DOHH2 (cell line): Measurements from ENCODE around the gene NPHP3.

ENCODE experiments used
- H3F3A ChIP-seq: fragments of 200-600 bp; sonication (generic), shearing (Covaris generic); 2 replicates; pipeline ENCODE4 v1.6.0; 2016; ENCODE audit warnings: antibody characterized with exemption, mild to moderate bottlenecking; ENCODE audit not compliant: control insufficient read depth, insufficient read depth
- H3K27ac ChIP-seq: fragments of 200-600 bp; sonication (generic); 2 replicates; pipeline ENCODE4 v1.5.1; 2014; ENCODE audit warnings: low read depth, mild to moderate bottlenecking, low read length, moderate library complexity
- H3K27me3 ChIP-seq: fragments of 200-600 bp; sonication (generic); 2 replicates; pipeline ENCODE4 v1.6.1; 2014; ENCODE audit warnings: mild to moderate bottlenecking, low read length, mixed read lengths; ENCODE audit not compliant: control insufficient read depth
- H3K36me3 ChIP-seq: fragments of 200-600 bp; sonication (generic); 2 replicates; pipeline ENCODE4 v1.6.1; 2014; ENCODE audit warnings: mild to moderate bottlenecking, low read length, moderate library complexity, mixed read lengths; ENCODE audit not compliant: control insufficient read depth
- H3K4me1 ChIP-seq: fragments of 200-600 bp; sonication (generic); 2 replicates; pipeline ENCODE4 v1.6.1; 2014; ENCODE audit warnings: mild to moderate bottlenecking, low read length, mixed read lengths; ENCODE audit not compliant: control insufficient read depth
- H3K4me2 ChIP-seq: fragments of 200-600 bp; sonication (generic); 2 replicates; pipeline ENCODE4 v1.6.0; 2014; ENCODE audit warnings: mild to moderate bottlenecking, low read length, moderate library complexity
- H3K4me3 ChIP-seq: fragments of 200-600 bp; sonication (generic); 2 replicates; pipeline ENCODE4 v1.5.1; 2014; ENCODE audit warnings: mild to moderate bottlenecking, low read length, mixed read lengths
- H3K79me2 ChIP-seq: fragments of 200-600 bp; sonication (generic); 2 replicates; pipeline ENCODE4 v1.6.1; 2014; ENCODE audit warnings: mild to moderate bottlenecking, low read length, mixed read lengths; ENCODE audit not compliant: control insufficient read depth
- H3K9me2 ChIP-seq: fragments of 200-600 bp; sonication (generic); replicated peaks from 2 replicates; pipeline ENCODE4 v1.6.1; 2014; ENCODE audit warnings: mild to moderate bottlenecking, low read length, mixed read lengths; ENCODE audit not compliant: control insufficient read depth
- H3K9me3 ChIP-seq: fragments of 200-600 bp; sonication (generic); 2 replicates; pipeline ENCODE4 v1.6.1; 2014; ENCODE audit warnings: antibody characterized with exemption, low read length, mixed read lengths; ENCODE audit not compliant: control insufficient read depth, insufficient read depth
- H4K20me1 ChIP-seq: fragments of 200-600 bp; sonication (generic); 2 replicates; pipeline ENCODE4 v1.6.0; 2014; ENCODE audit warnings: low read depth, mild to moderate bottlenecking, antibody characterized with exemption, low read length, moderate library complexity; ENCODE audit not compliant: control insufficient read depth, insufficient read depth
- CTCF ChIP-seq: fragments of 200-600 bp; sonication (generic); IDR thresholded peaks from one replicate; pipeline ENCODE4 v1.5.1; 2014; ENCODE audit warnings: antibody characterized with exemption, mild to moderate bottlenecking, low read depth, low read length; ENCODE audit not compliant: poor library complexity, severe bottlenecking
- EZH2phosphoT487 ChIP-seq: fragments of 200-600 bp; sonication (generic); IDR thresholded peaks from 2 replicates; pipeline ENCODE4 v1.6.1; 2017; ENCODE audit warnings: borderline replicate concordance, mild to moderate bottlenecking, antibody characterized with exemption, low read length, moderate library complexity, mixed read lengths

Gene NPHP3

DNA sequence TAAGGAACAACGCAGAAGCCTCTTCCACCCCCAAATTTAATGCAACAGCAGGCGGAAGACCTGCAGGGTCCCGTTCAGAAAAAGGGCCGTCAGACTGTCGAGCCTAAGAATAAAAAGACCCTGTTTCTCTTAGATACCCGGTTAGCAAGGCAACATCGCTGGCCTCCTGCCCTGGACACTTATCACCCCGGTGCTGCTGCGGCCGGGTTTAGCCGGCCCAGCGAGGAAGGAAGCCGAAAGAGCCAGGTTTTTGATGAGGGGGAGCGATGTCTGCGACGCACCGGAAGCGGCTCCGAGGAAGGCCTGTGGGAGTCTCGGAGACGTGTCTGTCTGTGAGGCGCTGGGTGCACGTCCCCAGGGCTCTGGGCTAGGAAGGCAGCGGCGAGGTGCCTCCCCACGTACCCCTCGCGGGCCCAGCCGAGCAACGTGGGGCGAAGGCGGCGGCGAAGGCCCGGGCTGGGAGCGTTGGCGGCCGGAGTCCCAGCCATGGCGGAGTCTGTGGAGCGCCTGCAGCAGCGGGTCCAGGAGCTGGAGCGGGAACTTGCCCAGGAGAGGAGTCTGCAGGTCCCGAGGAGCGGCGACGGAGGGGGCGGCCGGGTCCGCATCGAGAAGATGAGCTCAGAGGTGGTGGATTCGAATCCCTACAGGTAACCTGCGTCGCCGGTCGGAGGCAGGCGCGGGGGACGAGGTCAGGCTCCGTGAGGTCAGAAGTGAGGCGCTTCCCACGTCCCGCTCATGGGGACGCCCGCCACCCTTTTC is 62.0 kb downstream of the NPHP3 start, which contains the start of gene UBA5:
Gene UBA5, plus strand, starts transcription at position 278 of the 759 bp plus-strand sequence. Its CDS starts 209 bp downstream, at position 487.
- TF ChIP-seq EZH2phosphoT487 = no peak
- TF ChIP-seq CTCF = no peak
- Histone ChIP-seq H3K4me1 (peaks cover 31% of the 10 kb centered on the region), H3K9me3 (no peaks in the 10 kb centered on the region), H3K27ac (peak within 1 kb of the TSS; percentile 36), H3F3A (no peaks in the 10 kb centered on the region), H3K27me3 (no peaks in the 10 kb centered on the region), H4K20me1 (no peaks in the 10 kb centered on the region), H3K4me2 (peak within 1 kb of the TSS; percentile 73), H3K4me3 (peak within 1 kb of the TSS; percentile 86), H3K9me2 (no peaks in the 10 kb centered on the region), H3K36me3 (peaks cover 14% of the 10 kb centered on the region), H3K79me2 (peaks cover 86% of the 10 kb centered on the region)

DNA sequence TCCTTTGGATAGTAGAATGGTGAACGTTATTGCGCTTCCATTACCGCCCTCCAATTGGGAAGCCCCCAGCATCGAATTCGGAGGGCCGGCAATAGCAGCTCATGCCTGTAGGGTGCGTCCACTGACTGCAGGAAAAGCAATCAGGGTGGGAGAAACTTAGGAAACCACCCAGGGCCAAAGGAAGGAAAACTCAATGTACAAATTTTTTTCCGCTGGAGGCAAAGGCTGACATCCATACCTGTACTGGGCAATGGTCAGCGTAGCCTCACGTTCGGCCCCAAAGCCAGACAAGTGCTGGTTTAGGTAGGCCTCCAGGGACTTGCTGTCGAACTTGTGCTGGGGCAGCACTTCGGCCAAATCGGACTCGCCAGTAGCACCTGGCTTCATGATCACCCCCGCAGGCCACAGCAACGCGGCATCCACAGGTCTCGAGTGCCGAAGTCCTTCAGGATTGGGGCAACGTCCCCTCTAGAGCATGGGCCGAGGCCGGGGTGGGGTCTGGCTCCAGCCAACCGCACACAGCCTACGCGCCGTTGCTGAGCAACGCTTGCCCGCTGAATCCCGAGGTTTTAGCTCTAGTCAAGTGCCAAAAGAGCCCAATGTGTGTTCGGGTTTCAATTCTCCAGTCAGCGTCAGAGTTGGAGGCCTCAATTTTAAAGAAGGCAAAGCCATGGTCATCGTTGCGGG is 62.7 kb downstream of the NPHP3 start, which contains the start of gene ACAD11:
Gene ACAD11, minus strand, starts transcription at position 445 of the 687 bp plus-strand sequence. Its CDS starts 58 bp downstream, at position 387.
- H3K27ac ChIP-seq = peak within 1 kb of the TSS; percentile 36
- no peaks in the 10 kb centered on the region for H4K20me1 ChIP-seq
- H3K9me2 ChIP-seq = no peaks in the 10 kb centered on the region
- H3K4me1 ChIP-seq = peaks cover 31% of the 10 kb centered on the region
- peaks cover 81% of the 10 kb centered on the region for H3K79me2 ChIP-seq
- no peaks in the 10 kb centered on the region for H3K9me3 ChIP-seq
- no peaks in the 10 kb centered on the region for H3F3A ChIP-seq
- H3K36me3 ChIP-seq = peaks cover 9% of the 10 kb centered on the region
- peak within 1 kb of the TSS; percentile 73 for H3K4me2 ChIP-seq
- TF ChIP-seq CTCF (peak; percentile 79), EZH2phosphoT487 (no peak)
- peak within 1 kb of the TSS; percentile 86 for H3K4me3 ChIP-seq
- no peaks in the 10 kb centered on the region for H3K27me3 ChIP-seq

DNA sequence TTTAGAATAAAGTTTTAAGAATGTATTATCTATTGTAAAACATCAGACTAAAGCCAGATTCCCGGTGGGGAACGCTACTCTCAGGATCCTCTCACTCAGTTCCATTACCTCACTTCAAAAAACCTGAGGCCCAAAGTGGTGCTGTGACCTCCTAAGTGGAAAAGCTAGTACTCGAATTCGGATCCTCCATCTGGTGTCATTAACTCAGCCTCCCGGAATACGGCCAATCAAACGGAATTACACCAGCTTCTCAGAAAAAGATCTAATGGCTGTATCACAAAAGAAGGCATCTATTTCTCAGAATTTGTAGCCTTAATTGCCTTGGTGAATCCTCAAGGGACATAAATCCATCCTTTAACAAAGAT is 63.2 kb downstream of the NPHP3 start:
- Histone ChIP-seq H3K4me3 (peak overlapping the region; percentile 86), H3K27me3 (no peaks in the 10 kb centered on the region), H3K4me2 (peak overlapping the region; percentile 73), H3K9me2 (no peaks in the 10 kb centered on the region), H3K36me3 (peaks cover 8% of the 10 kb centered on the region), H3K4me1 (peaks cover 31% of the 10 kb centered on the region), H4K20me1 (no peaks in the 10 kb centered on the region), H3F3A (no peaks in the 10 kb centered on the region), H3K27ac (no peak overlapping the region), H3K79me2 (peaks cover 76% of the 10 kb centered on the region), H3K9me3 (no peaks in the 10 kb centered on the region)
- no peak for TF ChIP-seq EZH2phosphoT487
- TF ChIP-seq CTCF = no peak
